Vagina (tissue), 2 donors: ENCODE measurements around the gene SCD.

Experiments used
- POLR2A ChIP-seq, 2 donors: fragments of 450-650 bp; IDR thresholded peaks; one replicate each; pipeline ENCODE4 v1.6.1; 2017; ENCODE audit warnings: antibody characterized with exemption in 2 of 2, mild to moderate bottlenecking in 2 of 2, moderate library complexity in 2 of 2
- TF ChIP-seq, protein P1 (sequence below), 3 experiments: fragments of 450-650 bp in 2 of 3; fragments of 200-600 bp in 1 of 3; sonication (generic) in 1 of 3; IDR thresholded peaks; one replicate each; pipeline ENCODE4 v1.5.1; 2017 to 2019; ENCODE audit warnings: antibody characterized with exemption in 3 of 3, mild to moderate bottlenecking in 2 of 3, moderate library complexity in 2 of 3

DNA sequence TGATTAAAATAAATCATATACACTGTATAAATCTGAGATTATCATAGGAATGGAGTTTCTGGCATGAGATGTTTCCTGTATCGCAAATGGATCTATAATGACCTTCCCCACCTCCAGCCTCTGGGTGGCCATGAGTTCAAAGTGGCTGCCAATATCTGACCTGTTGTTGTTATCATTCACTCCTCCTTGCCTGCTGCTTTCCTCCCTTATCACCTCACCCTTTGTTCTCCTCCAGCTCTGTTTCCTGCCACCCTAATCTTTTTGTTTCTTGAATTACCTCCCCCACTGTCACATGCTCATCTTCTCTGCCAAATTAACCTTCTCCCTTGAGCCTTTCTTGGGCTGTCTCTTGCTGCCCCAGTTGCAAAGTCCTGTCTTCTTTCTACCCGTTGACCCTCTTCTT is 12.0 kb downstream of the SCD start:
- TF ChIP-seq, protein P1, sequence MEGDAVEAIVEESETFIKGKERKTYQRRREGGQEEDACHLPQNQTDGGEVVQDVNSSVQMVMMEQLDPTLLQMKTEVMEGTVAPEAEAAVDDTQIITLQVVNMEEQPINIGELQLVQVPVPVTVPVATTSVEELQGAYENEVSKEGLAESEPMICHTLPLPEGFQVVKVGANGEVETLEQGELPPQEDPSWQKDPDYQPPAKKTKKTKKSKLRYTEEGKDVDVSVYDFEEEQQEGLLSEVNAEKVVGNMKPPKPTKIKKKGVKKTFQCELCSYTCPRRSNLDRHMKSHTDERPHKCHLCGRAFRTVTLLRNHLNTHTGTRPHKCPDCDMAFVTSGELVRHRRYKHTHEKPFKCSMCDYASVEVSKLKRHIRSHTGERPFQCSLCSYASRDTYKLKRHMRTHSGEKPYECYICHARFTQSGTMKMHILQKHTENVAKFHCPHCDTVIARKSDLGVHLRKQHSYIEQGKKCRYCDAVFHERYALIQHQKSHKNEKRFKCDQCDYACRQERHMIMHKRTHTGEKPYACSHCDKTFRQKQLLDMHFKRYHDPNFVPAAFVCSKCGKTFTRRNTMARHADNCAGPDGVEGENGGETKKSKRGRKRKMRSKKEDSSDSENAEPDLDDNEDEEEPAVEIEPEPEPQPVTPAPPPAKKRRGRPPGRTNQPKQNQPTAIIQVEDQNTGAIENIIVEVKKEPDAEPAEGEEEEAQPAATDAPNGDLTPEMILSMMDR (IDR thresholded peaks at IDR 0.05), result no peak
- no peak for TF ChIP-seq POLR2A (IDR thresholded peaks at IDR 0.05)
